ENCODE results near the gene CCSER1.
"Not testable (repeated sequence)": the region's sequence is repeated elsewhere in the genome, so short reads cannot be mapped to it uniquely, and the experiment has no call there.

Gene CCSER1

GRCh38 chr4:90476019-90476418 lies 348.8 kb downstream of the CCSER1 start:
- peaks cover 6% of the 10 kb centered on the region for H3K4me1 Mint-ChIP-seq
- H3K36me3 Mint-ChIP-seq (ENCODE audit: low read depth): no peaks in the 10 kb centered on the region
- H3K27me3 Mint-ChIP-seq (ENCODE audit: low read depth, poor library complexity): peaks cover 2% of the 10 kb centered on the region
- no peak for DNase-seq
- no peak overlapping the region for H3K4me3 Mint-ChIP-seq
- no peak for TF ChIP-seq CTCF (IDR thresholded peaks at IDR 0.05)
- peaks cover 15% of the 10 kb centered on the region for H3K9me3 Mint-ChIP-seq
- no peak overlapping the region for H3K27ac Mint-ChIP-seq

GRCh38 chr4:90476586-90476985 lies 349.4 kb downstream of the CCSER1 start:
- Mint-ChIP-seq H3K36me3 (ENCODE audit: low read depth) (no peaks in the 10 kb centered on the region), H3K9me3 (peaks cover 17% of the 10 kb centered on the region), H3K4me1 (peaks cover 6% of the 10 kb centered on the region), H3K4me3 (no peak overlapping the region), H3K27ac (no peak overlapping the region), H3K27me3 (ENCODE audit: low read depth, poor library complexity) (peaks cover 3% of the 10 kb centered on the region)
- TF ChIP-seq CTCF (IDR thresholded peaks at IDR 0.05): no peak
- no peak for DNase-seq

GRCh38 chr4:90484894-90485293 lies 357.7 kb downstream of the CCSER1 start:
- not testable (repeated sequence) for H3K27ac Mint-ChIP-seq; DNase-seq; H3K4me1 Mint-ChIP-seq; H3K4me3 Mint-ChIP-seq; H3K27me3 Mint-ChIP-seq (ENCODE audit: low read depth, poor library complexity); H3K36me3 Mint-ChIP-seq (ENCODE audit: low read depth)
- H3K9me3 Mint-ChIP-seq: peaks cover 62% of the 10 kb centered on the region

- Mint-ChIP-seq H3K4me3 (no peak overlapping the region), H3K4me1 (no peaks in the 10 kb centered on the region), H3K27me3 (ENCODE audit: low read depth, poor library complexity) (peaks cover 4% of the 10 kb centered on the region), H3K9me3 (peaks cover 58% of the 10 kb centered on the region), H3K36me3 (ENCODE audit: low read depth) (no peaks in the 10 kb centered on the region), H3K27ac (no peak overlapping the region)
- no peak for DNase-seq
- TF ChIP-seq CTCF (IDR thresholded peaks at IDR 0.05): no peak
Observed at GRCh38 chr4:90486346-90486745, 359.2 kb downstream of the CCSER1 start.

GRCh38 chr4:90495211-90495610 lies 368.0 kb downstream of the CCSER1 start:
- Mint-ChIP-seq H3K27ac (no peak overlapping the region), H3K9me3 (peaks cover 11% of the 10 kb centered on the region), H3K4me3 (no peak overlapping the region), H3K36me3 (ENCODE audit: low read depth) (no peaks in the 10 kb centered on the region), H3K27me3 (ENCODE audit: low read depth, poor library complexity) (no peaks in the 10 kb centered on the region), H3K4me1 (no peaks in the 10 kb centered on the region)
- TF ChIP-seq CTCF (IDR thresholded peaks at IDR 0.05): no peak
- no peak for DNase-seq

- Mint-ChIP-seq H3K27me3 (ENCODE audit: low read depth, poor library complexity) (no peaks in the 10 kb centered on the region), H3K36me3 (ENCODE audit: low read depth) (no peaks in the 10 kb centered on the region), H3K4me1 (no peaks in the 10 kb centered on the region), H3K4me3 (no peak overlapping the region), H3K27ac (no peak overlapping the region), H3K9me3 (peaks cover 10% of the 10 kb centered on the region)
- TF ChIP-seq CTCF (IDR thresholded peaks at IDR 0.05): no peak
- no peak for DNase-seq
Observed at GRCh38 chr4:90495936-90496335, 368.7 kb downstream of the CCSER1 start.

Data from nephron progenitor cell (in vitro differentiated cells).